CD4-positive, alpha-beta T cell treated with Interleukin-4 for 1 hour (primary cell): Measurements from ENCODE around the gene EPHA1.
A peak's percentile ranks its signal among the peaks of the same experiment; 100 is the strongest.

Source experiments
- DNase-seq, 2 donors: peaks; one replicate each; pipeline ENCODE4 v3.0.0-alpha.2; 2020 to 2022

Gene EPHA1

GRCh38 chr7:143408686-143409561 lies at the start of gene EPHA1:
Gene EPHA1 (minus strand): TSS chr7:143408856. CDS start chr7:143408805, 51 bp downstream.
- DNase-seq = peak; percentile 70 to 82

- DNase-seq = no peak
These were observed 49.6 kb upstream of the EPHA1 start for GRCh38 chr7:143458263-143458662.

GRCh38 chr7:143456992-143457793 lies 48.5 kb upstream of the EPHA1 start:
- DNase-seq = no peak

GRCh38 chr7:143455942-143456341 lies 47.3 kb upstream of the EPHA1 start:
- DNase-seq = no peak

GRCh38 chr7:143455491-143455890 lies 46.8 kb upstream of the EPHA1 start:
- no peak for DNase-seq

GRCh38 chr7:143454091-143454680 lies 45.5 kb upstream of the EPHA1 start:
- DNase-seq = no peak

GRCh38 chr7:143452495-143452894 lies 43.8 kb upstream of the EPHA1 start:
- no peak for DNase-seq

GRCh38 chr7:143451746-143452145 lies 43.1 kb upstream of the EPHA1 start:
- no peak for DNase-seq

GRCh38 chr7:143451122-143451521 lies 42.5 kb upstream of the EPHA1 start:
- no peak for DNase-seq

- DNase-seq = no peak
These were observed 41.1 kb upstream of the EPHA1 start for GRCh38 chr7:143449793-143450192.

- no peak for DNase-seq
These were observed 39.8 kb upstream of the EPHA1 start for GRCh38 chr7:143448429-143448828.

GRCh38 chr7:143447466-143447865 lies 38.8 kb upstream of the EPHA1 start:
- no peak for DNase-seq

- no peak for DNase-seq
These were observed 36.1 kb upstream of the EPHA1 start for GRCh38 chr7:143444785-143445184.

- no peak for DNase-seq
These were observed 35.6 kb upstream of the EPHA1 start for GRCh38 chr7:143444063-143444782.

GRCh38 chr7:143443153-143443552 lies 34.5 kb upstream of the EPHA1 start, which contains the start of gene TAS2R60:
Gene TAS2R60 (plus strand): TSS chr7:143443453. CDS start chr7:143443453, 0 bp downstream.
- DNase-seq = no peak

GRCh38 chr7:143439866-143440265 lies 31.2 kb upstream of the EPHA1 start:
- DNase-seq = no peak

- no peak for DNase-seq
These were observed 28.9 kb upstream of the EPHA1 start for GRCh38 chr7:143437578-143437977.

- no peak for DNase-seq
These were observed 27.8 kb upstream of the EPHA1 start for GRCh38 chr7:143436325-143436946.

GRCh38 chr7:143435266-143435665 lies 26.6 kb upstream of the EPHA1 start:
- DNase-seq = no peak

GRCh38 chr7:143434660-143435059 lies 26.0 kb upstream of the EPHA1 start:
- no peak for DNase-seq

- DNase-seq = no peak
These were observed 25.1 kb upstream of the EPHA1 start for GRCh38 chr7:143433759-143434158.

GRCh38 chr7:143431109-143431508 lies 22.5 kb upstream of the EPHA1 start:
- no peak for DNase-seq
